IMR-90 (cell line): ENCODE measurements around the gene MCUB. TPM values are rescaled to one million over a fixed set of nuclear protein-coding genes. Genes with fewer than 3 reads are reported as not detected.

Source experiments
- ATAC-seq: fragments of 200-7000 bp; cut with Tn5 transposase; 2 replicates; pipeline ENCODE4 v1.9.1; 2020; ENCODE audit warnings: low read depth, mild to moderate bottlenecking, moderate library complexity
- BruUV-seq: library from RNA; stranded (reverse); fragments of 400-500 nt; replicated peaks from 2 replicates; lab custom pipeline; 2021; lab: Mats Ljungman, UMichigan
- CTCF ChIA-PET: fragments of 300-600 bp; formaldehyde crosslinking; extraction: SDS; loops from one replicate; lab custom pipeline; 2021; ENCODE audit warnings: antibody characterized with exemption; lab: Yijun Ruan, JAX
- POLR2A ChIA-PET: fragments of 300-600 bp; sonication (Branson Sonifier 250); formaldehyde crosslinking; loops from one replicate; lab custom pipeline; 2022; ENCODE audit warnings: antibody characterized with exemption; ENCODE audit not compliant: unreplicated experiment; lab: Charles Lee
- DNase-seq: peaks from one replicate; pipeline ENCODE4 v3.0.0; 2013
- H2AFZ ChIP-seq: replicated peaks from 2 replicates; pipeline ENCODE3; 2013; ENCODE audit warnings: low read length, mild to moderate bottlenecking; ENCODE audit not compliant: poor library complexity
- H2AK5ac ChIP-seq: 2 replicates; pipeline ENCODE4 v1.6.1; 2013; ENCODE audit warnings: low read depth, low read length, inconsistent platforms
- H2AK9ac ChIP-seq: replicated peaks from 2 replicates; pipeline ENCODE3; 2013; ENCODE audit warnings: mild to moderate bottlenecking, low read depth, low read length, moderate library complexity; ENCODE audit not compliant: poor library complexity
- H2BK120ac ChIP-seq: 2 replicates; pipeline ENCODE4 v1.6.1; 2013; ENCODE audit warnings: low read depth, low read length, inconsistent platforms
- H2BK15ac ChIP-seq: 3 replicates; pipeline ENCODE4 v1.6.1; 2013; ENCODE audit warnings: low read depth, low read length, inconsistent platforms
- H2BK20ac ChIP-seq: 2 replicates; pipeline ENCODE4 v1.6.1; 2013; ENCODE audit warnings: low read depth, mild to moderate bottlenecking, inconsistent platforms, low read length, moderate library complexity
- H2BK5ac ChIP-seq: 2 replicates; pipeline ENCODE4 v1.6.1; 2013; ENCODE audit warnings: mild to moderate bottlenecking, low read depth, low read length, inconsistent platforms; ENCODE audit not compliant: poor library complexity, severe bottlenecking
- H3K14ac ChIP-seq: replicated peaks from 2 replicates; pipeline ENCODE4 v1.6.1; 2013; ENCODE audit warnings: low read depth, low read length, inconsistent platforms
- H3K18ac ChIP-seq: 2 replicates; pipeline ENCODE4 v1.6.1; 2013; ENCODE audit warnings: low read depth, low read length, control low read depth
- H3K23ac ChIP-seq: 2 replicates; pipeline ENCODE4 v1.6.1; 2013; ENCODE audit warnings: low read depth, low read length, inconsistent platforms
- H3K27ac ChIP-seq: 2 replicates; pipeline ENCODE4 v1.5.1; 2013; ENCODE audit warnings: mild to moderate bottlenecking, control low read depth, low read length; ENCODE audit not compliant: insufficient read depth
- H3K27me3 ChIP-seq: 2 replicates; pipeline ENCODE4 v1.6.1; 2013; ENCODE audit warnings: low read length; ENCODE audit not compliant: control insufficient read depth, insufficient read depth
- H3K36me3 ChIP-seq: 2 replicates; pipeline ENCODE4 v1.6.1; 2013; ENCODE audit warnings: low read length, mixed read lengths; ENCODE audit not compliant: control insufficient read depth, insufficient read depth
- H3K4ac ChIP-seq: 2 replicates; pipeline ENCODE4 v1.6.1; 2013; ENCODE audit warnings: low read depth, low read length, inconsistent platforms
- H3K4me1 ChIP-seq: 2 replicates; pipeline ENCODE4 v1.6.1; 2013; ENCODE audit warnings: low read length, mixed read lengths; ENCODE audit not compliant: control insufficient read depth, insufficient read depth
- H3K4me2 ChIP-seq: 2 replicates; pipeline ENCODE4 v1.6.1; 2013; ENCODE audit warnings: low read depth, mild to moderate bottlenecking, control low read depth, low read length, moderate library complexity
- H3K4me3 ChIP-seq: 2 replicates; pipeline ENCODE4 v1.5.1; 2013; ENCODE audit warnings: low read depth, mild to moderate bottlenecking, control low read depth, low read length, moderate library complexity; ENCODE audit not compliant: insufficient read depth
- H3K56ac ChIP-seq: 2 replicates; pipeline ENCODE4 v1.6.1; 2013; ENCODE audit warnings: low read length, inconsistent platforms; ENCODE audit not compliant: insufficient read depth; ENCODE audit errors: extremely low read depth
- H3K79me1 ChIP-seq, 2 experiments: 2 replicates each; pipeline ENCODE4 v1.6.1; 2013; ENCODE audit warnings: low read length in 2 of 2, inconsistent platforms in 1 of 2, low read depth in 1 of 2
- H3K9ac ChIP-seq: 2 replicates; pipeline ENCODE4 v1.6.1; 2013; ENCODE audit warnings: low read depth, low read length, control low read depth
- H3K9me1 ChIP-seq: 2 replicates; pipeline ENCODE4 v1.6.1; 2013; ENCODE audit warnings: low read length, inconsistent platforms; ENCODE audit not compliant: insufficient read depth
- H3K9me3 ChIP-seq: 2 replicates; pipeline ENCODE4 v1.6.1; 2013; ENCODE audit warnings: low read length; ENCODE audit not compliant: control insufficient read depth, insufficient read depth
- H4K20me1 ChIP-seq: 2 replicates; pipeline ENCODE4 v1.6.1; 2013; ENCODE audit warnings: low read length, inconsistent platforms; ENCODE audit not compliant: insufficient read depth
- H4K5ac ChIP-seq: 2 replicates; pipeline ENCODE4 v1.6.1; 2013; ENCODE audit warnings: mild to moderate bottlenecking, low read depth, low read length, control low read depth
- H4K8ac ChIP-seq, 2 experiments: 2 replicates each; pipeline ENCODE4 v1.6.1; 2013; ENCODE audit warnings: low read depth in 2 of 2, low read length in 2 of 2, control low read depth in 1 of 2, inconsistent platforms in 1 of 2
- H4K91ac ChIP-seq: 2 replicates; pipeline ENCODE4 v1.6.1; 2013; ENCODE audit warnings: low read depth, low read length, inconsistent platforms; ENCODE audit not compliant: insufficient read depth
- BHLHE40 ChIP-seq: fragments of 150-350 bp; IDR thresholded peaks from 2 replicates; pipeline ENCODE4 v1.6.1; 2016; ENCODE audit warnings: mild to moderate bottlenecking, low read depth, low read length
- MAZ ChIP-seq: IDR thresholded peaks from 2 replicates; pipeline ENCODE4 v1.6.1; 2012; ENCODE audit warnings: low read depth, mild to moderate bottlenecking, low read length, improper control_type of control experiment, moderate library complexity, borderline replicate concordance
- NFE2L2 ChIP-seq: fragments of 150-350 bp; IDR thresholded peaks from 2 replicates; pipeline ENCODE4 v1.6.1; 2016; ENCODE audit warnings: low read depth, mild to moderate bottlenecking, low read length
- WGBS, 2 experiments: methylation state at CpG; one replicate each; pipeline versions ENCODE4 v1.1.5 to v1.1.7; 2013; ENCODE audit warnings: missing lambda C conversion rate in 2 of 2; ENCODE audit not compliant: insufficient read length in 1 of 2; ENCODE audit errors: extremely low coverage in 2 of 2; 5-methylcytosine and 5-hydroxymethylcytosine counted together
- dilution Hi-C: fragments of 300-500 bp; cut with HindIII; formaldehyde crosslinking; loops from one replicate; pipeline ENCODE4 v1.14.3; 2018; ENCODE audit warnings: low sequenced_read_pairs; ENCODE audit not compliant: unreplicated experiment
- in situ Hi-C: fragments of 300-500 bp; cut with MboI; formaldehyde crosslinking; loops from 3 replicates; pipeline ENCODE4 v1.14.3; 2019; ENCODE audit warnings: low sequenced_read_pairs, inconsistent platforms, mixed read lengths
- intact Hi-C: fragments of 100-400 bp; cut with micrococcal nuclease; formaldehyde crosslinking; loops from 2 replicates; pipeline ENCODE4 v1.10.0; 2022
- polyA plus RNA-seq, 3 experiments: library from polyadenylated mRNA; depleted of rRNA; stranded (reverse); fragments of >200 nt; gene quantifications; 2 replicates each; pipeline ENCODE4 v1.2.3, GENCODE V29; 2012; ENCODE audit warnings: low replicate concordance in 1 of 3
- total RNA-seq: library from RNA; depleted of rRNA; stranded (reverse); fragments of >200 nt; gene quantifications from 2 replicates; pipeline ENCODE4 v1.2.3, GENCODE V29; 2012

MCUB gene
- total and polyA plus RNA-seq, 2 of the 4 experiments (the other 2 are of a cell fraction) = 18.5 to 20.4 TPM

DNA sequence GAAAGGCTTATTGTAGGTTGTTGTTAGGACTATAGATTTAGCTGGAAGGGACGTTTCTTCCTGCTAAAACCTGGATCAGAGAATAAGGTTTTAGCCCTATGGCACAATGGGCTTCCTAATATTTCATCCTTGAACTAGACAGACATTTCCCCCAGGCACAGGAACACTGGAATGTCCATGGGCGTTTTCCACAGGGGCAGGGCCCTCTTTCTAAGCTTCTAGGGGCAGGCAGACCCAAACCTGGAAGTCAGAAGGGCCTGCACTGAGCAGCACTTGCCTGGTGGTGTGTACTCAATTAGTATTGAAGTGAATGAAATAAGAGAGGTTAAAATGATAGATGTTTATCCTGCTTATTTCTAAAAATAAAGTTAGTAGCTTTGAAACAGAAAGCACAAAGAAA lies 102.1 kb downstream of the MCUB start:
- Histone ChIP-seq H4K20me1 (no peaks in the 10 kb centered on the region), H3K9me1 (no peaks in the 10 kb centered on the region), H3K4me2 (no peak overlapping the region), H3K18ac (no peak overlapping the region), H2AFZ (no peak overlapping the region), H4K8ac (no peak overlapping the region), H3K27me3 (no peaks in the 10 kb centered on the region), H3K79me1 (no peaks in the 10 kb centered on the region; a peak in 1 of 4 replicates), H3K9ac (no peak overlapping the region), H2AK5ac (no peak overlapping the region), H4K5ac (no peak overlapping the region), H3K23ac (no peak overlapping the region), H3K4ac (no peak overlapping the region), H3K36me3 (0 out of 2 replicates have a peak, but pooled peaks cover 1% of the 10 kb centered on the region), H3K4me3 (no peak overlapping the region), H3K4me1 (no peaks in the 10 kb centered on the region), H2AK9ac (no peak overlapping the region), H2BK5ac (no peak overlapping the region), H4K91ac (no peak overlapping the region), H2BK20ac (no peak overlapping the region), H2BK120ac (no peak overlapping the region), H3K56ac (no peak overlapping the region), H2BK15ac (no peak overlapping the region), H3K27ac (no peak overlapping the region), H3K14ac (no peak overlapping the region), H3K9me3 (no peaks in the 10 kb centered on the region)
- ATAC-seq = no peak
- intact Hi-C loops = no loop called here
- dilution Hi-C loops = no loop called here
- TF ChIP-seq MAZ = no peak
- TF ChIP-seq NFE2L2 = no peak
- TF ChIP-seq BHLHE40 = no peak
- WGBS, 2 experiments = no CpG with 5 or more reads among the region's 2 CpGs
- DNase-seq = no peak
- in situ Hi-C loops = no loop called here
- ChIA-PET POLR2A (no interaction called here), CTCF (interaction anchor here (0.6 kb wide), 1 partner anchor 491 kb away, joined by 3 read pairs; no protein-coding TSS in a partner anchor)
- no TSS peak for BruUV-seq
